PC-3 (cell line): ENCODE results near the gene OR7G1. TPM values are rescaled to one million over a fixed set of nuclear protein-coding genes. Genes with fewer than 3 reads are reported as not detected.

Experiments
- ATAC-seq: fragments of 200-7000 bp; cut with Tn5 transposase; 2 replicates; pipeline ENCODE4 v1.9.1; 2020; ENCODE audit warnings: mild to moderate bottlenecking, moderate library complexity
- BruUV-seq: library from RNA; stranded (reverse); fragments of 400-500 nt; replicated peaks from 2 replicates; lab custom pipeline; 2021; lab: Mats Ljungman, UMichigan
- CTCF ChIA-PET: fragments of 300-600 bp; sonication (Branson Sonifier 250); formaldehyde crosslinking; loops from one replicate; lab custom pipeline; 2022; ENCODE audit warnings: antibody characterized with exemption; lab: Charles Lee
- POLR2A ChIA-PET: fragments of 300-600 bp; sonication (Branson Sonifier 250); formaldehyde crosslinking; loops from one replicate; lab custom pipeline; 2022; ENCODE audit warnings: antibody characterized with exemption; ENCODE audit not compliant: unreplicated experiment; lab: Charles Lee
- DNase-seq: peaks from one replicate; pipeline ENCODE4 v3.0.0-alpha.2; 2015
- H2AFZ ChIP-seq: fragments of 300-600 bp; sonication (generic); 2 replicates; pipeline ENCODE4 v1.6.0; 2016; ENCODE audit warnings: antibody characterized with exemption, low read length
- H3F3A ChIP-seq: fragments of 300-600 bp; sonication (generic); one replicate; pipeline ENCODE4 v1.6.0; 2017; ENCODE audit warnings: antibody characterized with exemption, low read length, control low read depth, mild to moderate bottlenecking; ENCODE audit not compliant: unreplicated experiment
- H3K27ac ChIP-seq: fragments of 300-600 bp; sonication (generic); 2 replicates; pipeline ENCODE4 v1.5.1; 2016; ENCODE audit warnings: mild to moderate bottlenecking, low read length
- H3K27me3 ChIP-seq: fragments of 300-600 bp; sonication (generic); 2 replicates; pipeline ENCODE4 v1.6.1; 2016; ENCODE audit warnings: low read length, mixed read lengths
- H3K36me3 ChIP-seq: fragments of 300-600 bp; sonication (generic); 2 replicates; pipeline ENCODE4 v1.6.1; 2016; ENCODE audit warnings: low read depth, mixed run types, low read length, mixed read lengths
- H3K4me1 ChIP-seq: fragments of 300-600 bp; sonication (generic); 2 replicates; pipeline ENCODE4 v1.5.1; 2016; ENCODE audit warnings: low read length; ENCODE audit not compliant: insufficient read depth
- H3K4me2 ChIP-seq: fragments of 300-600 bp; sonication (generic); 2 replicates; pipeline ENCODE4 v1.6.0; 2016; ENCODE audit warnings: low read length
- H3K4me3 ChIP-seq: fragments of 300-600 bp; sonication (generic); 2 replicates; pipeline ENCODE4 v1.5.1; 2016; ENCODE audit warnings: mild to moderate bottlenecking, low read length, mixed read lengths
- H3K79me2 ChIP-seq: fragments of 300-600 bp; sonication (generic); 2 replicates; pipeline ENCODE4 v1.6.1; 2017; ENCODE audit warnings: low read length, mixed read lengths
- H3K9ac ChIP-seq: fragments of 300-600 bp; sonication (generic); 2 replicates; pipeline ENCODE4 v1.6.0; 2016; ENCODE audit warnings: mild to moderate bottlenecking, low read length
- H3K9me2 ChIP-seq: fragments of 300-600 bp; sonication (generic); replicated peaks from 2 replicates; pipeline ENCODE4 v1.6.1; 2016; ENCODE audit warnings: mixed run types, low read length, mixed read lengths
- H3K9me3 ChIP-seq: fragments of 300-600 bp; sonication (generic); 2 replicates; pipeline ENCODE4 v1.6.1; 2016; ENCODE audit warnings: low read length, mixed read lengths
- H4K20me1 ChIP-seq: fragments of 300-600 bp; sonication (generic); 2 replicates; pipeline ENCODE4 v1.6.1; 2016; ENCODE audit warnings: low read length, mixed read lengths
- EZH2 ChIP-seq: fragments of 300-600 bp; sonication (generic); IDR thresholded peaks from one replicate; pipeline ENCODE4 v1.6.1; 2017; ENCODE audit warnings: antibody characterized with exemption, mild to moderate bottlenecking, low read length; ENCODE audit not compliant: unreplicated experiment
- EZH2phosphoT487 ChIP-seq: fragments of 300-600 bp; sonication (generic); IDR thresholded peaks from 2 replicates; pipeline ENCODE4 v1.6.1; 2018; ENCODE audit warnings: mild to moderate bottlenecking, antibody characterized with exemption, low read length, borderline replicate concordance
- intact Hi-C: fragments of 100-400 bp; cut with micrococcal nuclease; formaldehyde crosslinking; loops from 2 replicates; pipeline ENCODE4 v1.9.0; 2023
- total RNA-seq: library from RNA; depleted of rRNA; stranded (reverse); fragments of >200 nt; gene quantifications from 2 replicates; pipeline ENCODE4 v1.2.3, GENCODE V29; 2014
- TF ChIP-seq, protein P1 (sequence below): fragments of 300-600 bp; sonication (generic); conservative IDR thresholded peaks from 2 replicates; pipeline ENCODE4 v1.5.1; 2017; ENCODE audit warnings: antibody characterized with exemption, low read depth, mild to moderate bottlenecking, low read length

OR7G1 gene
- total RNA-seq, 1 experiment from 2014 or later: not detected

DNA sequence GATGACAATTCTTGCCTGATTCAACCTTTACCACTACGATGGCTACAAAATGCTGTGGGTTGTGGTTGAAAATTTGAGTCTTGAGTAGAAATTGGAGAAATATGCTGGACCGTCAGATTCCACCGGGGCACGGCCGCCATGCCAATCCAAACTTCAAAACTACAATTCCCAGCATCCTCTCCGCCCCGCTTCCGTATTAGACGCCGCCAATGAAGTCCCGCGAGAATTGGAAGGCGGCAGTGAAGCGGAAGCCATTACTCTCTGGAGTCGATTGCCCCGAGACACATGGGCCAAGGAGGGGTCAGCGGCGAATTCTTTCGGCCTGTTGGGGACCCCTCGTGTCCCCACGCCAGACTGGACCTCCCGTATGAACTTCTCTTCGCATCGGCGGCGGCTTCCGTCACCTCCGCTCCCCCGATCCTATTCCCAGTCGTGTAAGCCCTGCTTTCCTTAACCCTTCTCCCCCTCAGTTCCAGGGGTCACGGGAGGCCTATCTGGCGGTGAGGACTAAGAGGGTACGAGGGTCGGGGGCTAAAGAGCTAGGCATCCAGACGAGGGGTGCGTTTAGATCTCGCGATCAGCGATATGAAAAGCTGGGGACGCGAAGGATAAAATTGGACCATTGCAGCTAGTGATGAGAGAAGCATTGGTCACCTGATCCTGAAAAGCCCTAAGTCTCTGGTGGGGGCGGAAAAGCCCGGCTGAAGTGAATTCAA is 24.8 kb upstream of the OR7G1 start, which contains the start of gene ZNF317:
ZNF317 (plus strand) TSS at position 239 of the 716 bp plus-strand sequence. CDS start 15,620 bp downstream, outside the sequence.
- Histone ChIP-seq H2AFZ (peak within 1 kb of the TSS; percentile 96), H3F3A (no peaks in the 10 kb centered on the region), H3K27ac (peak within 1 kb of the TSS; percentile 36), H3K36me3 (peaks cover 43% of the 10 kb centered on the region), H3K79me2 (peaks cover 52% of the 10 kb centered on the region), H3K4me2 (peak within 1 kb of the TSS; percentile 86), H3K4me1 (peaks cover 13% of the 10 kb centered on the region; the same call in 1 of the 2 replicates), H3K9ac (peak within 1 kb of the TSS; percentile 95), H3K4me3 (peak within 1 kb of the TSS; percentile 88), H3K9me3 (peaks cover 36% of the 10 kb centered on the region), H3K27me3 (no peaks in the 10 kb centered on the region), H4K20me1 (peaks cover 8% of the 10 kb centered on the region; the same call in 1 of the 2 replicates), H3K9me2 (no peaks in the 10 kb centered on the region)
- TSS peak; percentile 58 for BruUV-seq
- intact Hi-C loops: loop anchor here (1.0 to 10.0 kb wide), 2 partner anchors 294 to 656 kb away; partner anchors contain the start of gene ZNF266
- POLR2A ChIA-PET: no interaction called here
- ATAC-seq (peak; percentile 91), DNase-seq (peak; percentile 97)
- CTCF ChIA-PET: interaction anchor here (0.6 kb wide), 1 partner anchor 65 kb away, joined by 4 read pairs; no protein-coding TSS in a partner anchor
- TF ChIP-seq, protein P1, sequence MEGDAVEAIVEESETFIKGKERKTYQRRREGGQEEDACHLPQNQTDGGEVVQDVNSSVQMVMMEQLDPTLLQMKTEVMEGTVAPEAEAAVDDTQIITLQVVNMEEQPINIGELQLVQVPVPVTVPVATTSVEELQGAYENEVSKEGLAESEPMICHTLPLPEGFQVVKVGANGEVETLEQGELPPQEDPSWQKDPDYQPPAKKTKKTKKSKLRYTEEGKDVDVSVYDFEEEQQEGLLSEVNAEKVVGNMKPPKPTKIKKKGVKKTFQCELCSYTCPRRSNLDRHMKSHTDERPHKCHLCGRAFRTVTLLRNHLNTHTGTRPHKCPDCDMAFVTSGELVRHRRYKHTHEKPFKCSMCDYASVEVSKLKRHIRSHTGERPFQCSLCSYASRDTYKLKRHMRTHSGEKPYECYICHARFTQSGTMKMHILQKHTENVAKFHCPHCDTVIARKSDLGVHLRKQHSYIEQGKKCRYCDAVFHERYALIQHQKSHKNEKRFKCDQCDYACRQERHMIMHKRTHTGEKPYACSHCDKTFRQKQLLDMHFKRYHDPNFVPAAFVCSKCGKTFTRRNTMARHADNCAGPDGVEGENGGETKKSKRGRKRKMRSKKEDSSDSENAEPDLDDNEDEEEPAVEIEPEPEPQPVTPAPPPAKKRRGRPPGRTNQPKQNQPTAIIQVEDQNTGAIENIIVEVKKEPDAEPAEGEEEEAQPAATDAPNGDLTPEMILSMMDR: no peak

GRCh38 chr19:9139609-9140158 is 24.1 kb upstream of the OR7G1 start:
- no peaks in the 10 kb centered on the region for H3K9me2 ChIP-seq
- peaks cover 45% of the 10 kb centered on the region for H3K79me2 ChIP-seq
- no peaks in the 10 kb centered on the region for H3K27me3 ChIP-seq
- TF ChIP-seq, protein P1: no peak
- TF ChIP-seq EZH2phosphoT487 (no peak), EZH2 (no peak)
- ChIA-PET POLR2A (no interaction called here), CTCF (no interaction called here)
- BruUV-seq: TSS peak; percentile 89
- peak overlapping the region; percentile 96 for H2AFZ ChIP-seq
- intact Hi-C loops: loop anchor here (1.0 to 10.0 kb wide), 2 partner anchors 295 to 657 kb away; partner anchors contain the start of gene ZNF266
- peaks cover 30% of the 10 kb centered on the region for H3K9me3 ChIP-seq
- H4K20me1 ChIP-seq: peaks cover 8% of the 10 kb centered on the region; the same call in 1 of the 2 replicates
- H3K27ac ChIP-seq: no peak overlapping the region
- ATAC-seq (no peak), DNase-seq (no peak)
- H3K9ac ChIP-seq: peak overlapping the region; percentile 95
- H3K4me1 ChIP-seq: peaks cover 13% of the 10 kb centered on the region; the same call in 1 of the 2 replicates
- H3K36me3 ChIP-seq: peaks cover 37% of the 10 kb centered on the region
- peak overlapping the region; percentile 86 for H3K4me2 ChIP-seq
- no peaks in the 10 kb centered on the region for H3F3A ChIP-seq
- peak overlapping the region; percentile 88 for H3K4me3 ChIP-seq

DNA sequence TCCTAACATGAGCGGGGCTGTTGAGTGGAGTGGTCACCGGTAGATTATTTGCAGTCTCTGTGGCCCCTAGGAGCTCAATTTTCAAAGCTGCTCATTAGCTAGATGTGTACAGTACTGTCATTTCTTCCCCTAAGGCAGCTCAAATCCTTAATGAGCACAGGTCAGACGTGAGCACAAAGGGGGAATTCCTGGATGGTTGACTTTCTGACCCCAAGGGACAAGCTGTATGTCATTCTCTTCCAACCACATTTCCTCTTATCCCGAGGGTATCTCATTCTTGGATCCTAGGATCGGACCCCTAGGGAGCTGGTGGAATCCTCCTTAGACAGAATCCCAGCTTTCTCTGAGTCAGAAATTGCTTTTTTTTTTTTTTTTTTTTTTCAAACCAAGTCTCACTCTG is 16.9 kb upstream of the OR7G1 start:
- no peak overlapping the region for H3K4me2 ChIP-seq
- no peak overlapping the region for H3K4me3 ChIP-seq
- H4K20me1 ChIP-seq: no peaks in the 10 kb centered on the region
- DNase-seq: no peak
- no peak for TF ChIP-seq EZH2
- no peak for TF ChIP-seq EZH2phosphoT487
- TF ChIP-seq, protein P1: no peak
- H3K27me3 ChIP-seq: no peaks in the 10 kb centered on the region
- no peak overlapping the region for H2AFZ ChIP-seq
- no peaks in the 10 kb centered on the region for H3K9me3 ChIP-seq
- ChIA-PET CTCF (no interaction called here), POLR2A (no interaction called here)
- H3F3A ChIP-seq: no peaks in the 10 kb centered on the region
- no TSS peak for BruUV-seq
- H3K9ac ChIP-seq: no peak overlapping the region
- intact Hi-C loops: no loop called here
- ATAC-seq: no peak
- H3K4me1 ChIP-seq: peaks cover 17% of the 10 kb centered on the region
- no peaks in the 10 kb centered on the region for H3K36me3 ChIP-seq
- H3K79me2 ChIP-seq: no peaks in the 10 kb centered on the region
- H3K9me2 ChIP-seq: no peaks in the 10 kb centered on the region
- no peak overlapping the region for H3K27ac ChIP-seq
